NCI-H187 treated with DMSO at 0.1 percent for 48 hours (cell line): Measurements from ENCODE around the gene TVP23A.
"Not testable (repeated sequence)": the region's sequence is repeated elsewhere in the genome, so short reads cannot be mapped to it uniquely, and the experiment has no call there.

Experiments
- DNase-seq: peaks from one replicate; lab custom pipeline; 2025; lab: John Stamatoyannopoulos, UW

The TVP23A gene

DNA sequence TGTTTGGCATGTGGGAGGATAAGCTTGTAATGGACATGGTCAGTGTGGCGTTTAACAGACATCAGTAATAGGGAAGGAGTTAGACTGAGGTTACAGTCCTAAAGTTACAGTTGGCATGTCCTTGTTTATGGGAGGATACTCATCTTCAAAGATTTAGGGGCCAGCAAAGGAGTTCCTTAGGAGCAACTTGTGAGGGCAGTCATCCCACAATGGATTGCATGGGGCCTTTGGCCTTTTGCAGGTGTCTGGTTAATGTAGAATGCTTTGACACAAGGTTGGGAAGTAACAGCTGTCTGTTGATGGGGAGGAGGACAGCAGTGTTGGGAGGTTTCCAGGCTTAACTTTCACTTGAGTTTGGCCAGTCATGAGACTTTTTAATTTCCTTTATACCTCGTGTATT lies 72.8 kb downstream of the TVP23A start:
- no peak for DNase-seq

DNA sequence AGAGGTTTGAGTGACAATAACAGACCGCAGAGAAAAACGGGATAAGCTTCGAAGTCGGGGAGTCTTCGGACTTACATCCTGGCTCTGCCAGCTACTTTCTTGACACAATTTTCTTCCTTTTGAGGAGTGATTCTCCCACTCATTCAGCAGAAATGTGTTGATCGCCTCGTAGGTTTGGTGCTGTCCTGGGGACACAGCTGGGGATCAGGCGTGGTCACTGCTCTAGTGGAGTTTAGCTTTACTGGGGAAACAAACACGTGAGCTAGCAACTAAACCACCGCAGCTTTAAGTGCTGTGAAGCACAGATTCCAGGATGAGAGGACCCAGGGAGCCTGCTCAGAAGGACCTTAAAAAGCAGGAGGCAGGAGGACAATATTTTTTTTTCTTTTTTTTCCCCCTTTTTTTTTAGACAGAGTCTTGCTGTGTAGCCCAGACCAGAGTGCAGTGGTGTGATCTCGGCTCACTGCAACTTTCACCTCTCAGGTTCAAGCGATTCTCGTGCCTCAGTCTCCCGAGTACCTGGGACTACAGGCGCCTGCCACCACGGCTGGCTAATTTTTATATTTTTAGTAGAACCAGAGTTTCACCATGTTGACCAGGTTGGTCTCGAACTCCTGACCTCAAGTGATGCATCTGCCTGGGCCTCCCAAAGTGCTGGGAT lies 74.1 kb downstream of the TVP23A start:
- no peak for DNase-seq

DNA sequence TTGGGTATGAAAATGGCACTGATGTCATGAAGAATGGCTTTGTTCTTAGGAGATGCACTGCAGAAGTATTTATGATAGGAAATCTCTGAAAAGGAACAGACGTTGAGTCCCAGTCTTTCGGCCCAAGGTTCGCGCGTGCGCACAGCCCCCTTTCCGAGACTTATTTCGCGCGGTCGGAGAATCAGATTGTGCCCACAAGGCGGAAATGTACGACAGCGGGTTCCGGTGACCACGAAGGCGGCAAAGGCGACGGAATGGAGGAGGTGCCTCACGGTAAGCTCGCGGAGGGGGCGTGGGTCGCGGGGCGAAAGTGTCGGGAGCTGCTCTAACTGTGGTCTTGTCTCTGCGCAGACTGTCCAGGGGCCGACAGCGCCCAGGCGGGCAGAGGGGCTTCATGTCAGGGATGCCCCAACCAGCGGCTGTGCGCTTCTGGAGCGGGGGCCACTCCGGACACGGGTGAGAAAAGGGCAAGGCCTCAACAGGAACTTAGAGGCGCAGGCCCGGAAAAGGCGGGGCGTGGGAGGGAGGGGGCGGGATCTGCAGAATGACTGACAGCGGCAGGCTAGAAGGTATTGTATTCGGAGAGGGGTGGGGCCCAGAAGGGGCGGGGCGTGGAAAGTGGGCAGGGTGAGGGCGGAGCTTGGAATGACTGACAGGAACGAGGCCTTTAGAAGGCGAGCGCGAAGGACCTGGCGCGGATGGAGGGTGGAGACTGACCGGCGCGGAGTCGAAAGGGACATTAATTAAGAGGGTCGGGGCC lies 74.8 kb downstream of the TVP23A start, which contains the start of gene NUBP1:
Gene NUBP1, plus strand, starts transcription at position 233 of the 760 bp plus-strand sequence. Its CDS starts 22 bp downstream, at position 255.
- DNase-seq, result peak; percentile 53

DNA sequence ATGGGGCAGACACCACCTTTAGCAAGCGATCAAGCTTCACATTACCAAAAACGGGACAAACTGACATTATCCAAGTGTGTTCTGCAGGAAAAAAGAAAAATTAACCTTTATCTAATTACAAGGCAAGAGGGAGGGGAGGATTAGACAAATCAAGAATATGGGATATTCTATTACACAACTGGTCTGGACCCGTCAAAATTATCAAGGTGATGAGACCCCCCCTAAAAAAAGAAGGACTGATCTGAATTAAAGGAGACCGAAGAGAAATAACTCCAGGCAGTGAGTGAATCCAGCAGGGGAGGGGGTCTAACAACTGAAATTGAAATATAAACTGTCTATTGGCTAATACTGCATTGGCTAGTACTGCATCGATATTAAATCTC lies 75.4 kb downstream of the TVP23A start:
- DNase-seq, result no peak

DNA sequence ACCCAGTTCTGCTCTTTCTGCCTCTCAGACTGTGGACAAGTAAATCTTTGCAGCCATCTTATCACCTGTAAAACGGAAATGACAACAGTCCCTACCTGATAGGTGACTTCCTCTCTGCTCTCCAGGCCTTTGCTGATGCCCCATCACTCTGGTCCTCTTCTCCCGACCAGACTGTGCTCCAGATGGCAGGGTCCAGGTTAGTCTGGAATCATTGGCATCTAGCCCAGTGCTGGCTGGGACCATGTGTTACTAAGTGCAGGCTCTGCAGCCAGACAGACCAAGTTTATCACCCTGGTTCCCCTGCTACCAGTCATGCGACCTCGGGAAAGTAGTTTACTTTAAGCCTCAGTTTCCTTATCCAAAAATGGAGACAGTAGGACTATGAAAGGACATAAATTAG lies 76.8 kb downstream of the TVP23A start:
- DNase-seq, result no peak

DNA sequence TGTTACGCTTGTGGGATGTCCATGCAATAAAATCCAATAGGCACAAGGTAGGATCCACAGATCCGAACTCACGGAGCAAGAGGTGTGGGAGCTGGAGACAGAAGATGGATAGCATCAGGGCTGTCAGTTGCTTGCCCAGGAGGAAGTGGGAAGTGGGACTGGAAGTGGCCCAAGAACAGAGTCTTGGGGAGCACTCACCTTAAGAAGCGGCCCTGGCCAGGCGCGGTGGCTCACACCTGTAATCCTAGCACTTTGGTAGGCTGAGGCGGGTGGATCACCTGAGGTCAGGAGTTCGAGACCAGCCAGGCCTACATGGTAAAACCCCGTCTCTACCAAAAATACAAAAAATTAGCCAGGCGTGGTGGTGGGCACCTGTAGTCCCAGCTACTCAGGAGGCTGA lies 77.3 kb downstream of the TVP23A start:
- not testable (repeated sequence) for DNase-seq

DNA sequence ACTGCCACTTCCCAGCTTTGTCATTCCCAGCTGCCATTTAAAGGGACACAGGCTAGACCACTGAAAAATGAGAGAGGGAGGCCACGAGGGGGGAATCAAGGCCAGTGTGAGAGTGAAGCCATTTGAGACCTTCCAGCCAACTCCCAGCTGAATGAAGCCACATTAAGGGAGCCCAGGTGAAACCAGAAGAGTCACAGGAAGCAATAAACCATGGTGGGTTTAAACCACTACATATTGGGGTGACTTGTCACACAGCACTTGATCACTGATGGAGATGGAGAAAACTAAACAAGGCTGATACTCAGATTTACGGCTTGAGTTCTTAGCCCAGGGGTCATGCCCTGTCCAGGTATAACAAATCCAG lies 77.8 kb downstream of the TVP23A start:
- no peak for DNase-seq

DNA sequence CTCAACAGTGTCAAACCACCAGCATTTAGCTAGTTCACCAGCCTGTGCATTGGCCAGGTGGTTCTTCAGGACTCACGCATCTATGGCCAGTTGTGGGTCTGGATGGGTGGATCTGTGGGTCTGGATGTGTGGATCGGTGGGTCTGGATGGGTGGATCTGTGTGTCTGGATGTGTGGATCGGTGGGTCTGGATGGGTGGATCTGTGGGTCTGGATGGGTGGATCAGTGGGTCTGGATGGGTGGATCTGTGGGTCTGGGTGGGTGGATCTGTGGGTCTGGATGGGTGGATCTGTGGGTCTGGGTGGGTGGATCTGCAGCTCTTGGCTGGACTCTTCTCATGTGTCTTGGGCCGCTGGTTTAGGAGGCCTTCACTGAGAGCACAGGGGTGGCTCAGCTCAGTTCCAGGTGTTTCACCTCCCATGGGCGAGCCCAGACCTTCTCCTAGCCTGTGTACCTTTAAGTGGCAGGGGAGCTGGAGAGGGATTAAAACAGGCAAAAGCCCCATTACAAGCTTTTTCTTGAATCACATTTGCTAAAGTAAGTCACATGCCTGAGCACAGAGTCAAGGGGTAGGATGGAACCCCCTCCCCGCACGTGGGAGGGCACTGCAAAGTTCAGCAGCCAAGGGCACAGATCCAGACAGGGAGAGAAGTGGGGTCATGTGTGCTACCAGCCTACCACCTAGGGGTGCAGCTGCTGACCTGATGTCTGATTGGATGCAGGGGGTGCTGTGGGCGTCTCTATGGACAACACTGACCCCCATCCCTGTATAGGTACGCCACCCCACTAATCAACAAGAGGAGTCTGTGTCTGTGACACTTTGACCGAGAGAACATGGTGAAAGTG lies 78.4 kb downstream of the TVP23A start:
- DNase-seq, result no peak

DNA sequence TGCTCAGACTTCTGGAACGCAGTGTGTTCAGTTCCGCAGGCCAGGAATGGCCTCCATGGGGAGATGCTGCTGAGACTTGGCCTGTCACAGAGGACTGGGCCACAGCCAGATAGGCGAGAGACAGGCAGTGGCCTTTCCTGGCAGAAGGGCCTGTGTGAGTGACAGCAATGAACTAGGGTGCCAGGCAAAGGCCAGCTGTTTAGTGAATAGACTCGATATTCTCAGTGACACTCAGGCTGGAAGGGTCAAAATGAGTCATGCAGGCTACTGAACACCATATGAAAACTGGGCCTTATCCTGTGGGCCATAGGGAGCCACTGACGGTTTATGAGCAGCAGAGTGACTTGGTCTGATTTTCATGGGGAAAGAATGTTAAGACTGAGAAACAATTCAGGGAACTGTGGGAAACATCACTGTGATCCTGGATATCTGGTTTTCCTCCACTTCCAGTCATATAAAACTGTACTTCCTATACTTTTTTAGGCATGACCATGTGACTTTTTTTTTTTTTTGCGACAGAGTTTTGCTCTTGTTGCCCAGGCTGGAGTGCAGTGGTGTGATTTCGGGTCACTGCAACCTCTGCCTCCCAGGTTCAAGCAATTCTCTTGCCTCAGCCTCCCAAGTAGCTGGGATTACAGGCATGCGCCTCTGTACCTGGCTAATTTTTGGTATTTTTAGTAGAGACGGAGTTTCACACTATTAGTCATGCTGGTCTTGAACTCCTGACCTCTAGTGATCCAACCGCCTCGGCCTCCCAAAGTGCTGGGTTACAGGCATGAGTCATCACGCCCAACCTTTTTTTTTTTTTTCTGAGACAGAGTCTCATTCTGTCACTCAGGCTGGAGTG lies 80.1 kb downstream of the TVP23A start:
- no peak for DNase-seq

DNA sequence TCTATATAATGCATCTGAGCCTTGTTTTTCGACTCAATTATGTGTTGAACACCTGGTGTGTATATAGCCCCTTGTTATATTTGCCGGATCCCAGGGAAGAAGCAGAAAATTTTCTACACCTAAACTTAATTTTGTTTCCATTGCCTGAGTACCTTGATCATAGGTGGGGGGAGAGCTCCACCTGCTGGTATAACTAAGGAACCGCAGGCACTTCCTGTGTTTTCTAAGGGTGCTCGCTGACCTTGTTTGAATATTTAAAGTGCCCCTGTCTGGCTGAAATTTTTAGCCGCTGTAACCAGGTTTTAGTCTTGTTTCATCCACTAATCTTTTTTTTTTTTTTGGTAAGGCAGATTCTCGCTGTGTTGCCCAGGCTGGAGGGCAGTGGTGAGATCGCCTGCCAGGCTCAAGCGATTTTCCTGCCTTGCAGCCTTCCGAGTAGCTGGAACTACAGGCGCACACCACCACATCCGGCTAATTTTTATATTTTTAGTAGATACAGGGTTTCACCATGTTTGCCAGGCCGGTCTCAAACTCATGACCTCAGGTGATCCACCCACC lies 81.4 kb downstream of the TVP23A start:
- peak; percentile 21 for DNase-seq

DNA sequence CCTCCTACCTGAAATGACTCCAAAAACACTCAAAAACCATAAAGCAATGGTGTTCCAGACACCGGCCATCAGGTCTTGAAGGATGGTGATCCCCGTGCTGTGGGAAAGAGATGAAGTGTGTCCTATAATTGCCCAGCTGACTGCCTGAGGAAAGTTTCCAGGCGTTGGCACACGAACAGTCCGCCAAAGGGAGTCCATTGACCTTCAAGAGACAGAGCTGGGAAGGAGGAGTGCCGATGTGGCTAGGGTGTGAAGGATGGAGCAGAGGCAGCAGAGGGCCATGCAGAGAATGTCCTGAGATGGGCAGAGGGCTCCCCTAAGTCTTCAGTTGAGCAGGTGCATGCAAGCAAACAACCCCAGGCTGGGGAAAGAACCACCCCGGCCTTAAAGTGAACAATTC lies 86.8 kb downstream of the TVP23A start:
- no peak for DNase-seq

DNA sequence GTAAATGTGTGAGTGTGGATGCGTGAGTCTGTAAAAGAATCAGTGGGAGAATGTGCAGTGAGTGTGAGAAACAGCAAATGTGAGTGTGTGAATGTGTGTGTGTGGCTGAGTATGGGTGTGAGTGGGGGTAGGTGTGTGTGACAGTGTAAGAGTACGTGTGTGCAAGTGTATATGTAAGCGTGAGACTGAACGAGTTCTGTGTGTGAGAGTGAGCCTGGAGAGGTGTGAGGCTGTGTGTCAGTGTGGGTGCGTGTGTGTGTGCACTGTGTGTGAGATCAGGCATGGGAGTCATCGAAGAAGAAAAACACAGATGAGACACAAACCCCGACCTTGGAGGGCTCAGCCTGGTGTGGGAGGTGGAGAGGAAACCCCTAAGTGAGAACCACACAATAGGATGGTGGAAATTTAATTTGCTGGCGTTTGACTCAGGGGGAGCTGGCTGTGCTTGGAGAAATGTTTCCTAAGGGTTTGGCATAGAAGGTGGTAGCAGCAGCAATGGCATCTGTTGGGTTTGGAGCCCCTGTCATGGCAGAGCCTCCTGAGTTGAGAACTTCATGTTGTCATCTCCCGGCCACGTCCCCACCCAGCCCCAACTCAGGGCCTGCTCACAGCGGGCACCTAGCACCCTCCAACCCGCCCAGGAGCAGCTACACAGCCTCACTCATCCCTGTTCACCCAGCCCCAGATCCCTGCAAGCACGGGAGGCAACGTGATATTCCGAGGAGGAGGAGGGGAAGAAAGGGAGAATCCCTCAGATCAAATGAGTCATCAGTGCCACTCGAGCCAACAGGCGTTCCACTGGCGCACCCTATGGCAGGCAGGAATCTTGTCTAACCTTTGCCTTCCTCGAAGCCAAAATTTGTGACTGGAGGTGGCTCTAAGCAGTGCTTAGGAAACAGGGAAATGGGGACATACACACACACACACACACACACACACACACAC lies 89.2 kb downstream of the TVP23A start:
- no peak for DNase-seq

DNA sequence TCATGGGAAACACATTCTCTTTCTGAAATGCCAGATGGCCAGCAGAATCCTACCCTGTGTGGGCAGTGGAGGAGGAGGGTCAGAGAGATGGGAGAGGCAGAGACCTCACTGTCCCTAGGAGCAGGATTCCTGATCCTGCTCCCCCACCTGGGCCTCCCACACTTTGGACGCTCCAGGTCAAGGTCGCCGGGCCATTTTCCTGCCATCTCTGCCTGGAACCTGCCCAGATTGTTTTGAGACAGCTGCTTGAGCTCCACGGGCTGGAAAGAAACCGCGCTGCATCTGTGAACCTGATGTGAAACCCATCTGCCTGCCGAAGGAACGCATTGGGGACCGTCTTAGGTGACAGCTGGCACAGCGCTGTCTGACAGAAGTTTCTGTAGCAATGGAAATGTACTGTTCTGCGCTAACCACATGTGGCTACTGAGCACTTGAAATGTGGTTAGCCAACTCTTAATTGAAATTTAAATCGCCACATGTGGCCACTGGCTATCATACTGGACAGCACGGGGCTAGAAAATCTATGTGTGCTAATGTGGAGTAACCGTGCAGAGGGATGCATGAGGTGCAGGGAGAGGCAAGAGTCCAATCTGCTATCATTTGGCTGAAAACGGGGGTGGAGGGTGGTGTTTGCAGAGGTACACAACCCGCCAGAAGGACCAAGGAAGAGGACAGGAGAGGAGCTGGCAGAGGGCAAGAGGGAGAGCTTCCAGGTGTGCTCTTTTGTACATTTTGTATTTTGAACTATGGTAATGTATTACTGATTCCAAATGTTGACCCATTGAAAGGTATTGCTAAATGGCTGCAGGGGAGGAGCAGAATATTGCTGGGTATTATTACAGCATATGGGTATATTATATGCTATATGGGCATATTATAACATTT lies 90.3 kb downstream of the TVP23A start:
- no peak for DNase-seq
